Fibroblast of gingiva (primary cell): ENCODE data around the gene DNAJA3.
"Not testable (repeated sequence)": the region's sequence is repeated elsewhere in the genome, so short reads cannot be mapped to it uniquely, and the experiment has no call there.

ENCODE experiments used
- DNase-seq: peaks from one replicate; pipeline ENCODE4 v3.0.0-alpha.2; 2011; ENCODE audit warnings: low read depth

Gene DNAJA3

DNA sequence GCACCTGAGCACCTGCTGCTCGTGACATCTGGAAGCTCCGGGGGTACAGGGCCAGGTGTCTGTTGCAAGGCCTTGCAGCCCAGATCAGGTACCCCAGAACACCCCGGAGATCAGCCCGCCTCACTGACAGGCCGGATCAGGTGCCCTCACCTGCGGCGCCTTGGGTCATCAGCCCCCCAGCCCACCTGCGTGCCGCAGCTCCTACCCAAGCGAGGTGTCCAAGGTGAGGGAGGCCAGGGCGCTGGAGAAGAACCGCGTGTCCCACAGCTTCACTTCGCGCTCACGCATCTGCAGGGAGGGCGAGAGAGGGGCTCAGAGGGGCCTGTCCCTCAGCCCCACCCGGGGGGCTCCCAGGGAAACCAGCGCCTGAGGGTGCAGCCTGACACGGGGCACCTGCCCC lies 37.9 kb upstream of the DNAJA3 start:
- DNase-seq, result no peak

DNA sequence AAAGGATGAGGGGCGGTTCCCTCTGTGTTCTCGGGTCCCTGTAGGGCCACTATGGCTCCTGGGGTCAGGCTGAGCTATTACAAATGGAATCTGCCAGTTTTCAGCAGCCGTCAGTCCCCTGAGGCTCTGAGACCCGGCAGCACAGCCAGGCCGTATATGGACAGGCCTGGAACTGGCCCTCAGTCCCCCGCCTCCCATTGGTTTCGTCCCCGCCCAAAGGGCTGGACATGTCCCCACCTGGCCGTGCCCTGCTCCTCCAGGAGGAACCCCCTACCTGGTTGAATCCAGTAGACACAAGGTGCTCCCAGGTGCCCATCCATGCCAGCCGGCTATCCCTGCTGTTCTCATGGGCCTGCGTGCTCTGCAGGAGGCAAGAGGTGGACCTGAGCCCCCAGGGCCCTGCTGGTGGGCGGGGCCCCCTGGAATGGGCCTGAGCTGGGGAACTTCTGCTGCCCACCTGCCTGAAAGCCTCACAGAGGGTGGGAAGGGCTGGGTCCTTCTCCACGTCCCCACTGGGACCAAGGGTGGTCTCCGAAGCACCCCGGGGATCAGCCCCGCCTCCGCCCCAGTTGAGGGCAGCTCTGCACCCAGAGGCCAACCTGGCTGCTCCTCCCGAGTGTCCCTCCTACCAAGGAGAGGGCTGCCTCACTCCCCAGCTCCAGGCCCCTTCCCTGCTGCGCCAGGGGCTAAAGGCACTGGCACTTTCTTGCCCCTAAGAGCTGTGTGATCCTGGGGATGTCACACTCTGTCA lies 37.2 kb upstream of the DNAJA3 start:
- DNase-seq, result peak; percentile 38

DNA sequence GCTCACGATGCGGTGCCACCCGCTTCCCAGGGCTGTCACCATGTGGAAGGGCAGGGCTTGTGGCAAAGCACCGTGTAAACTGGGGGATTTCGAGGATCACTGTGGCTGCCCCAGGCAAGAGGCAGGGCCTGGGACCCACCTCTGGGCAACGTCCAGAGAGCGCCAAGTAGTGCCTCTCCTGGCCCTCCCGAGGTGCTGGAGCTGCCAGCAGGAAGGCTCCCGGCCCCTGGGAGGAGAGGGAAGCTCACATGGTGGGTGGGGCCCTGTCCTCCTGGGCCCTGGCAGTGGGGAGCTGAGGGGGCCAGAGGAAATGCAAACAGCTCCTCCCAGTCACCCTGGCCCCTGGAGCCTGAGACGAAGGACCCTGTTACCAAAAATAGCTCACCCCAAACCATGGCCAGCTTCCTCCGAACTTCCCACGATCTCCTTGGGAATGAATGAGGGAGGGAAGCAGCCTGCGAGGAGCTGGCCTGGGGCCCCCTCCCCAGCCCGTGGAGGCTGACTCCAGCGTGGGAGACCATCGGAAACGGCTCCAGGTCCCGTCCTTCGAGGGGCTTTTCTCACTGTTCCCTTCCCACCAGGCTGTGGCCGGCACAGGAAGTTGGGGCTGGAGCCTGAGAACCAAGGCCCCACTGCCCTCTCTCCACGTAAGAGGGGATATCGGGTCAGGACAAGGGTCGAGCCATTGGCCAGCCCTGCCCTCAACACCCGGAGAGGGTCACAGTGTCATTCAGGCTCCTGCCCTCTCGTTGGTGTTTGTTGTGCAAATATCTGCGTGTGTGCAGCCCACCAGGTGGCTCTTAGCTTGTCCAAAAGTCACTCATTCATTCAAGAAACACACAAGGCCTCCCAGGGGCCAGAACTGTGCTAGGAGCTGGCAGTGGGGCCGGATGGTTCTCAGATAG lies 36.4 kb upstream of the DNAJA3 start:
- DNase-seq, result no peak

DNA sequence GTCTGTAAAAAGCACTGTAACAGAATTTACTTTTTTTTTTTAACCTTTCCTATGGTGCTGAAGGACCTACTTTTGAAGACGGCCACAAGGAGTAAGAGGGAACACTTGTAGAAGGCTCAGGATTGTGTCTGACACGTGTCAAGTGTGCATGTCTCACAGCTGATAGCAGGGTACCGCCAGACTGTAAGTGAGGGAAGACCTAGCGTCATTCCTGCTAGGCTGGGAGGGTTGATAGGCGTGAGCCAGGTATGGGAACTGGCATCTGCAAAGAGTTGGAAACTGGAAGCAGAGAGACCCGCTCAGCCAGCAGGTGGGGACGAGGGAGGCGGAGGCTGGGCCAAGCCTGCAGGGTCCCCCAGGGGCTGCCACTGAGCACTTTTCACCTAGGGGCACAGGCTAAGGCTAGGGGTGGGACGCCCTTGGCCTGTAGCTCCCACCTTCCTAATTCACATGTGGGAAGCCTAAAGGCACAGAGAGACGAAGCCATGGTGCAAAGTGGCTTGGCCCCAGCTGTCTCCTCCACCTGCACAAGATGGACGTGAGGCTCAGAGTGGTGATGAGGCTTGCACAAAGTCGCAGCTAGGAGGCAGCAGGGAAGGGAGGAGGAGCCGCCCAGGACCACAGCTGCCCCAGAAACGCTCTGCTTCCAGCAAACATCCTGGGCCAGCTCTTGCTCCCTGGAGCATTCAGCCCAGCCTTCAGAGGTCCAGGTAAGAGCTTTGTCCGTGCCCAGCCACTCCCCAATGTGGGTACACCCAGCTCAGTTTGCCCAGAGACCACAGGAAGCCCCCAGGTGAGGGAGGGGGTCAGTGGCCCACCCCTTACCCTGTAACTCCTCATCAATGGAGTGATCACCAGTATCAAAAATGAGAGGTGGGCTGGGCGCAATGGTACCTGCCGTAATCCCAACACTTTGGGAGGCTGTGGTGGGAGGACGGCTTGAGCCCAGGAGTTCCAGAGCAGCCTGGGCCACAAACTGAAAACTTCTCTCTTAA lies 35.1 kb upstream of the DNAJA3 start:
- DNase-seq, result no peak

DNA sequence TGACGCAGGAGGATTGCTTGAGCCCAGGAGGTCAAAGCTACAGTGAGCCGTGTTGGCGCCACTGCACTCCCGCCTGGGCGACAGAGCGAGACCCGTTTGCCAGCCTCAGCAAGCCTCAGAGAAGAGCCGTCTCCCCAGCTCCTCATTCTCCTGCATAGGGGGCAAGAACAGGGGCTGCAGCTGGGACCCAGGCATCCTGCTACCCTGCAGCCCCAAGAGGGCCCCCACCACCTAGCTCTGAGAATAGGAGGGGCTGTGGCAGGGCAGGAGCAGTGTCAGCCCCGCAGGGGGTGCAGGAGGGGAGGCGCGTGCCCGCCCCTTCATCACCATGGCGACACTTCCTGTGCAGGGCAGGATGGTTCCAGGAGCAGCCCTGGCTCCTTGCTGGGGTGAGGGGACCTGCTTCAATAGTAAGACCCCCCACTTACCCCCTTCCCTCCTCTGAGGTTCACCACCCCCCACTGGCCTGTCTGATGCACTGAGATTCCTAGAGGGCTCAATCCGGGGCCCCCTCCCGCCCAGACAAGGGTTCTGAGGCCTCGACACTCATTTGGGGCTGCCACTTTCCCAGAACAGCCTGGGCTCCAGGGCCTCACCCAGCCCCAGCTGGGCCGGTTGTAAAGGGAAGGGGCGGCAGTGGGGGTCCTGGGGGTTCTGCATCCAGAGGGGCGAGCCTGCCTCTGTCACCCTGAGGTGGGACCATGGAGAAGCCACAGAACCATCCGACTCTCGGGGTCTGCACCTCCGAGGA lies 33.9 kb upstream of the DNAJA3 start:
- DNase-seq, result no peak

DNA sequence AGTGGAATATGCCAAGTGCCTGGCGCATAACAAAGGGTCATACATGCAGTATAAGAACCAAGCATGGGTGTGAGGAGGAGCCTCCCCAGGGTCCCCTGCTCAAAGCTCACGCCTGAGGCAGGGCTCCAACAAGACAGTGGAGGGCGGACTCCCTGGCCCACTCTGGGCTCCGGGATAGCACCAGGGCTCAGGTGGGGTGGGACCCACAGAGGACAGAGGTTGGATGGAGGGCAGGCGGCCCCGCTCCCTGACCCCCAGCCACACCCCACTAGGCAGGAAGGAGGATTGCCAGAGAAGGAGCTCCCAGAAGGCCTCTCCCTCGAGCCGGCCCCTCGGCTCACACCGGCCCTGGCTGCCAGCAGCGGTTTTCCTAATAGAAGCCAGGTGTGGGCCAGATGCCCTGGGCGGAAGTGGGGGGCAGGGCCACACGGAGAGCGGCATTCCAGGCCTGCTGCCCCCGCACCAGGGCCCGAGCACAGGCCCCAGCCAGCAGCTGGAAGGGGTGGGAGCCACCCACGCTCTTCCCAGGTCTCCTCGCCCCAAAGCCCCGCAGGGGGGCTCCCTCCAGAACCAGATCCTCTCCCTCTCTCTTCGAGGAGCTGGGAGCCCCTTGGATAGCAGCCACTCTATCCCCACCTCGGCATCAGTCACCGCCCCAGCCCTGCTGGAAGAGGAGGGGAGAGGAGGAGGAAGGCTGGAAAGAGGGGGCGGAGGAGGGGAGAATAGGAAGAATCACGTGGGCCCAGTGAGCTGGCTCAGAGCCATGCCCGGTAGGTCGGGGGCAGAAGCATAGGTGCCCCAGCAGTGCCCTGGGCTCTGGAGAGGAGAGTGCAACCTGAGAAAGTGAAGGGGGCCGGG lies 33.1 kb upstream of the DNAJA3 start:
- DNase-seq, result peak; percentile 77

DNA sequence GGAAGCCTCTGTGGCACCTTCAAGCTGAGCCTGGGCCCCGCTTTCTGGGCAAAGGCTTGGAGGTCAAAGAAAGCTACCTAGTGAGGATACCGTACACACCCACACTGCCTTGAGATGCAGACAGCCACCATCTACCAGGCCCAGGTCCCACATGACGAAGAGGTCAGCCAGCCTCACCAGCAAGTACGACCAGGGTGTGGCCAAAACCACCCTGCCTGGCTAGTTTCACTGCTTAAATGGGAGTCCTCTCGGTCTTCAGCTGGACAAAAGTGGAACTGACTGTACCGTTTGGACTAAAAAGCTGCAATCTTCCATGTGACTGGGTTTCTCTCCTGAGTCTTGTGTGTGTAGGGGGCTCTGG lies 32.4 kb upstream of the DNAJA3 start:
- DNase-seq, result peak; percentile 47

DNA sequence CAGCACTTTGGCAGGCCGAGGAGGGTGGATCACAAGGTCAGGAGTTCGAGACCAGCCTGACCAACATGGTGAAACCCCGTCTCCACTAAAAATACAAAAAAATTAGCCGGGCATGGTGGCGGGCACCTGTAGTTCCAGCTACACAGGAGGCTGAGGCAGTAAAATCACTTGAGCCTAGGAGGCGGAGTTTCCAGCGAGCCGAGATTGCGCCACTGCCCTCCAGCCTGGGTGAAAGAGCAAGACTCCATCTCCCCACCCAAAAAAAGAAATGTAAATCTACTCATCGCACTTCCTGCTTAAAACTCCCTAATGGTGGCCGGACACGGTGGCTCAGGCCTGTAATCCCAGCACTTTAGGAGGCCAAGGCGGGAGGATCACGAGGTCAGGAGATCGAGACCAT lies 31.8 kb upstream of the DNAJA3 start:
- DNase-seq, result not testable (repeated sequence)

DNA sequence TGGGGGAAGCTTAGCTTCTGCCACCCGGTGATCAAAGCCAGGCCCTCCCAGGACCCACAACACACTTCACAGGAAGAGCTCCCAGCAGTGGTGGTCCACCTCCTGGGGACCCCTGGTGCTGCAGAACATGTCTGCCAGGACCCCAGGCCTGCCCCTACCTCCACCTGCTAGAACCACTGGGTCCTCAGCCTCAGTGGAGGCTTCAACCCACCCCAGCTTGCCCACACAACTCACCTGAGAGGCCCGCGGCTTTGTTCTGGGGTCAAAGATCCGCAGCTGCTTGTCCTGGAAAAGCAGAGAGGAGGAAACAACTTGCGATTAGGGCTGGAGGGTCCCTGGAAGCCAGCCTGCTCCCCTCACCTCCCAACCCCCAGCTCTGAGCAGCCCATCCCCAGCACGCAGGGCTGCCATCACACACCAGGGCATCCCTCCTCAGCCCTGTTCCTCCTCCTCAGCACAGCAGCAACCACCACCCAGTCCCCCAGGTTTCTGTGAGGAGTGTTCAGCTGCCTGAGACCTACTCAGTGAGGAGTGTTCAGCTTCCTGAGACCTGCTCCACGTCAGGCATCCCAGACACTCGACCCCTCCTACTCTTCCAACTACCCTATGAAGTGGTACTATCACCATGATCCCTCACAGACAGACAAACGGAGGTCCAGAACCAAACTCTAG lies 30.5 kb upstream of the DNAJA3 start:
- no peak for DNase-seq

DNA sequence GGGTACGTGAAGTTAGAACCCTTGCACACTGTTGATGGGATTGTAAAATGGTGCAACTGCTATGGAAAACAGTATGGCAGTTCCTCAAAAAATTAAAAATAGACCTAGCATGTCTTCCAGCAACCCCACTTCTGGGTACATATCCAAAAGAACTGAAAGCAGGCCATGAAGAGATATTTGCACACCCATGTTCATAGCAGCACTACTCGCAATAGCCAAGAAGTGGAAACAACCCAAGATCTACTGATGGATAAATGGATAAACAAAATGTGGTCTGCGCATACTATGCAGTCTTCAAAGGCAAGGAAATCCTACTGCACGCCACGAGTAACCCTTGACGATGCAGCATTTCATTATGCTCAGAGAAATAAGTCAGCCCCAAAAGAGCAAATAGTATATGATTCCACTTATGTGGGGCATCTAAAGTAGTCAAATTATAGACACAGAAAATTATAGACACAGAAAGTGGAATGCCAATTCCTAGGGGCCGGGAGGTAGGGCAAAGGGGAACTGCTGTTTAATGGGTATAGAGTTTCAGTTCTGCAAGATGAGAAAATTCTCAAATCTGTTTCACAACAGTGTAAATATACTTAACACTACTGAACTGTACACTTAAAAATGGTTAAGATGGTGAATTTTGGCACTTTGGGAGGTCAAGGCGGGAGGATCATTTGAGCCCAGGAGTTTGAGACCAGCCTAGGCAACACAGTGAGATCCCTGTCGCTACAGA lies 26.5 kb upstream of the DNAJA3 start:
- no peak for DNase-seq

DNA sequence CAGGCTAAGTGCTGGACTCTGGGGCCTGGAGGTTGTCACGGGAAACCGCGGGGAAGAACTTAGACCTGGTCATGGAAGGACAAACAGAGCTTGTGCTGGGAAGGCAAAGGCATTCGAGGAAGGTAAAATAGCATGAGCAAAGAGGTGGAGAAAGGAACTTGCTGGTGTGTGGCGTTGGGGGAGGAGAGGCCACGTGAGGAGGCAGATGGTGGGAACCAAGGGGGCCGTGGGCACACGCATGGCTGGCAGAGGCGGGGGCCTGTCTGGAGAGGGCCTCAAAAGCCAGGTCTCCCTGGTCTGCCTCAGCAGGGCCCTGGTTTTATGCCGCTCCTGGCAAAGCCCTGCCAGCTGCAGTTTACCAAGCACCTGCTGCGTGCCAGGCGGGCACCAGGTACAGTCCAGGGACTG lies 24.6 kb upstream of the DNAJA3 start:
- no peak for DNase-seq

DNA sequence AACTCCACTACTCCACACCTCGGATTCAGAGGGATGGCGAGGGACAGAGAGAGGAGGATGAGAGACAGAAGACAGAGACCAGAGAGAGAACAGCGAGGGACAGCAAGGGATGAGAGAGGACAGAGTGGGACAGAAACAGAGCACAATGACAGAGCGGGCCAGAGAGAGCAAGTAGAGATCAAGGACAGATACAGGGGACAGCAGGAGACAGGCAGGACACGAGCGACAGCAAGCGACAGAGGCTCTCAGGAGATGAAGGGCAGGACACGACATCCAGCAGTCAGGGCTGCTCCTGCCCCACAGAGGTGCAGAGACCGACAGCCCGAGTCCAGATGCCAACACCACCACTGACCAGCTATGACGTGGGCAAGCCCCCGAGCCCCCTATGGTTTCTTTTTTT lies 24.2 kb upstream of the DNAJA3 start:
- no peak for DNase-seq

DNA sequence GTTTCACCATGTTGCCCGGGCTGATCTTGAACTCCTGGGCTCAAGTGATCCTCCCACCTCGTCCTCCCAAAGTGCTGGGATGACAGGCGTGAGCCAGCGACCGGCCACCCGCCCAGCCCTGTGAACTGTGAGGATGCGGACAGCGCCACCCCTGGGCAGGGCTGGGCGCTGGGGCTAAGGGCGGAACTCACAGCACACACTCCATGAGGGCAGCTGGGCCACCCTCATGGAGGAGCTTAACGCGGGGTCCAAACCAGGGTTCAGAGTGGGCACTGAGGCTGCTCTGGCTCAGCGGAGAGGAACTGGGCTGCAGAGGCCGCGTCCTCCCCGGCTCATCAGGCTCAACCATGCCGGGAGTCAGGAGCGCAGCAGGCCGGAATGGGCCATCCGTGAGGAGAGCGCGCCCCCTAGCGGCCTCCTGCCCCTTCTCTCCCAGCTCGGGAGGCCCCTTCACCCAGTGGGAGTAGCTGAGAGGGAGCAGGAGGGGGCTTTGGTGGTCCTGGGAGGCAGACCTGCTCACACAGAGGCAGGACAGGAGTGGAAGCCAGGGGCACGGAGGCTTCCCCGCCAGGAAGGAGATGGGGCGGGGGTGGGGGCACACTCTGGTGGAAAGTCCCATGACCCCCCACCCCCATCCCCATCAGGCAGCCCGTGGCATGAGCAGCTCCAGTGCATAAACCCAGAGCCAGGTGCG lies 23.1 kb upstream of the DNAJA3 start:
- DNase-seq, result peak; percentile 64

DNA sequence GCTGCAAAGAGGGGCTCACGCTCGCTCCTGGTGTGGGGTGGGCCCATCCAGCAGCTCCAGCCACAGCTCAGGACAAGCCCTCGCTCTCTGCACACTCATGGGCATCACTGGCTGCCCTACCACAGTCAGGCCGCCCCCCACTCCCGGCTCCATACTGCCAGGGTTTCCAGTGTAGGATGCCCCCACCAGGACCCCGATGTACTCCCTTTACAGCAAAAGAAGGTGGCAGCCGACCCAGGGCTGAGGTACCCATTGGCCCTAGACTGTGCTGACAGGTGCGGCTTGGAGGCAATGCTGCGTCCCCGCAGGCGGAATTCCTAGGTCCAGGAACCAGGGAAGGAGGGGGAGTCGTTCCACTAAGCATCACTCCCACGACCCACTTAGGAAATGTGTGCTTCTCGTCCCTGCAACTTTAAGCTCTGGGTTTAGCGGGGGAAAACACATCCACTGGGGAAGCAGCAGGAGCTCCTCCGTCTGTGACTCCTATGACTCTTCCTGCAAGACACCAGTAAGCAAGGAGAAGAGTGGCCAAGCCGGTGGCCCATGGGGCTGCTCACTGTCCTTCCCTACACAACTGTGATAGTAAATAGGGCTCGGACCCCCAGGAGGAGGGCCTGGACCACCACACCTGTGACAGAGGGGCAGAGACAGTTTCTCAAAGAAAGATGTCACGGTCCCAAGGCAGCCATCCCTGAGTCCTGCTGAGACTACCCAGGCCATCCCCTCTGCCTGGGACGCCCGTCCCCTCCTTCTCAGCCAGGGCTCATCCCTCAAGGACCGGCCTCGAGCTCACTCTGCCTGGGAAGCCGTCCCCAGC lies 22.3 kb upstream of the DNAJA3 start:
- DNase-seq, result no peak

DNA sequence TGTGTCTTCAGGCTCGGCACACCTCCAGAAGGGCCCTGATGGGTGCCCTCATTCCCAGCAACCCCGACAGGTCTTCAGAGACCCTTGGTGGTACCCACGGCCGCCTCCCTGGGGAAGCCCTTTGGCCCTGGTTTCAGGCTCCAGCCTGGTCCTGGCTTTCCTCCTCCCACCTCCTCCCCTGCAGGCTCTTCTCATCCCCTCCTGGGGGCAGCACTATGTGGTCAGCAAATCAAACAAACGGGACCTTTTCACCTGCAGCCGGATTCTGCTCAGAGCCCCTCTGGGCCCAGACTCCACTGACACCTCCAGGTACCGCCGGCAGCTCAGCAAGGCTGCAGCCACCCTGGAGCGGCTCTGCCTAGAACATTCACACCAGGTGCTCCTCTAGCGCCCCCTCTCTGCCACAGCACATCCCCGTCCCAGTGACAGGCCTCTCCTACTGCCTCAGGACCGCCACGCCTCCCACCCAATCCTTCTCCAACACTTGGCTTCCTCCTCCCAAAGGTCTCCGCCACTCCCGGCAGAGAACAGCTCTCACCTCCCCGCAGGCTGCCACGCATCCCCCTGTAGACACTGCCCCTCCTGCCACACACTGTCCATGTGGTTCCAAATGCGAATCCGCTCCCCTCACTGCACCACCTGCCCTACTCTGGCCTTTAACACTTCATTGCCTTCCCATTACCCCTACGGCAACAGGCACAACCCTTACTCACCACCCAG lies 21.3 kb upstream of the DNAJA3 start:
- no peak for DNase-seq

DNA sequence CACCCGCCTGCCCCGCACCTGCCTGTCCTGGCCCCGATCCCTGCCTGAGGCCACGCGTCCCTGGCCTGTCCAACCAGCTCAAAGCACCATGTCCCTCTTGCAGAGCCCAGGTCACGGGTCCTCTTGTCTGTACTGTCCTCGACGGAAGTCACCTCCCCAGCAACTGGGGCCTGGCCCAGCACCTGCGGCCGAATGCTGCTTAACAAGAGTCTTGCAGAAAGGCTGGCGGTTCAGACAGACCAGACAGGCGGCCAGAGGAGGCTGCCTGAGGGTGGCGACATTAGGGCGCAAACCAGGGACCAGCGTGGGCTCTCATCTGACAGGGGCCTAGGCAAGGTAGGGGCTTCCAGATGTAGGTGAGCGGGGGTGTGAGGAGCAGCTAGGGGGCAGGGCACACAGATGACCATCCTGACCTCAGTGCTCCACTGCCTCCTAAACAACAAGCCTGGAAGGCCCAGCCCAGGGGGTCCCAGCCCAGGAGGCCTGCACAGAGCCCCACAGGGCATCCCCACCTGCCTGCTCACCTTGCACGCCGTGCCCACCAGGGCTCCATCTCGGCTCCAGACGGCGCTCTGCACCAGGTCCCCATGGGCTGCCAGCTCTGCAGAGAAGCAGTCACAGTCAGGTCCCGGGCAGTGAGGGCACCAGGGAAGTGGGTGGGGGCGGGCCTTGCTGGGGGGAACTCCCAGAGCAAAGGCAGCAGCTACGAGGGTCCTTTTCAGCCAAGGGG lies 20.5 kb upstream of the DNAJA3 start:
- DNase-seq, result no peak
